ENCODE measurements around the gene CDK11A. TPM values are rescaled to one million over a fixed set of nuclear protein-coding genes. Genes with fewer than 3 reads are reported as not detected.

Gene CDK11A
- total RNA-seq, 2 experiments from 2014 or later, result 50.9 to 90.5 TPM

GRCh38 chr1:1759456-1760344, 35.5 kb upstream of the CDK11A start:
- Histone ChIP-seq H3K36me3 (ENCODE audit: insufficient read depth, low read length) (peaks cover 98% of the 10 kb centered on the region), H4K20me1 (ENCODE audit: insufficient read depth, low read length) (peaks cover 13% of the 10 kb centered on the region; the same call in 1 of the 2 replicates)
- CTCF ChIA-PET (ENCODE audit: unreplicated experiment), result no interaction called here

GRCh38 chr1:1758692-1759455, 34.7 kb upstream of the CDK11A start:
- Histone ChIP-seq H3K9me3 (ENCODE audit: low read length) (no peaks in the 10 kb centered on the region), H4K20me1 (ENCODE audit: insufficient read depth, low read length) (peaks cover 13% of the 10 kb centered on the region; the same call in 1 of the 2 replicates), H2AFZ (ENCODE audit: low read length) (no peak overlapping the region), H3K4me3 (ENCODE audit: low read depth, low read length, poor library complexity, severe bottlenecking) (no peak overlapping the region), H3K4me2 (ENCODE audit: low read length) (no peak overlapping the region), H3K36me3 (ENCODE audit: insufficient read depth, low read length) (peaks cover 98% of the 10 kb centered on the region), H3K79me2 (ENCODE audit: insufficient read depth, low read depth, low read length) (peaks cover 39% of the 10 kb centered on the region; the same call in 1 of the 2 replicates), H3K27ac (ENCODE audit: low read depth, low read length, poor library complexity, severe bottlenecking) (no peak overlapping the region), H3K4me1 (ENCODE audit: insufficient read depth, low read length, poor library complexity, severe bottlenecking) (peaks cover 22% of the 10 kb centered on the region), H3K9me2 (ENCODE audit: insufficient read depth, low read length) (no peaks in the 10 kb centered on the region)
- TF ChIP-seq EZH2phosphoT487 (IDR thresholded peaks at IDR 0.05; ENCODE audit: borderline replicate concordance, low read depth, low read length), result no peak
- TF ChIP-seq CTCF (conservative IDR thresholded peaks at IDR 0.05; ENCODE audit: low read length), result no peak
- intact Hi-C loops (cut with micrococcal nuclease; ENCODE audit: unreplicated experiment), result no loop called here
- POLR2A ChIA-PET, result interaction anchor here (0.5 to 0.6 kb wide), 2 partner anchors 60 to 138 kb away, joined by 3 to 4 read pairs; no protein-coding TSS in a partner anchor
- CTCF ChIA-PET (ENCODE audit: unreplicated experiment), result no interaction called here
- BruUV-seq (replicated peaks), result no TSS peak
- DNase-seq (ENCODE audit: low spot score), result no peak

More at GRCh38 chr1:1759456-1760344, 35.5 kb upstream of the CDK11A start:
- intact Hi-C loops (cut with micrococcal nuclease; ENCODE audit: unreplicated experiment), result no loop called here
- no peak for DNase-seq (ENCODE audit: low spot score)
- no peak for TF ChIP-seq CTCF (conservative IDR thresholded peaks at IDR 0.05; ENCODE audit: low read length)
- TF ChIP-seq EZH2phosphoT487 (IDR thresholded peaks at IDR 0.05; ENCODE audit: borderline replicate concordance, low read depth, low read length), result no peak
- H2AFZ ChIP-seq (ENCODE audit: low read length), result no peak overlapping the region
- H3K4me1 ChIP-seq (ENCODE audit: insufficient read depth, low read length, poor library complexity, severe bottlenecking), result peaks cover 22% of the 10 kb centered on the region
- no peak overlapping the region for H3K4me3 ChIP-seq (ENCODE audit: low read depth, low read length, poor library complexity, severe bottlenecking)
- peaks cover 44% of the 10 kb centered on the region for H3K79me2 ChIP-seq (ENCODE audit: insufficient read depth, low read depth, low read length)
- POLR2A ChIA-PET, result interaction anchor here (0.5 kb wide), 1 partner anchor 137 kb away, joined by 3 read pairs; no protein-coding TSS in a partner anchor
- H3K9me2 ChIP-seq (ENCODE audit: insufficient read depth, low read length), result no peaks in the 10 kb centered on the region
- no peaks in the 10 kb centered on the region for H3K9me3 ChIP-seq (ENCODE audit: low read length)
- peak overlapping the region; percentile 60 for H3K27ac ChIP-seq (ENCODE audit: low read depth, low read length, poor library complexity, severe bottlenecking)
- BruUV-seq (replicated peaks), result no TSS peak
- no peak overlapping the region for H3K4me2 ChIP-seq (ENCODE audit: low read length)
